Neural progenitor cell (in vitro differentiated cells): ENCODE data around the gene CHST3.

Experiments
- CTCF ChIP-seq: fragments of 200-600 bp; sonication (generic); IDR thresholded peaks from 2 replicates; pipeline ENCODE4 v1.5.1; 2017; ENCODE audit warnings: antibody characterized with exemption, mild to moderate bottlenecking
- EZH2 ChIP-seq: fragments of 200-600 bp; sonication (generic); IDR thresholded peaks from 2 replicates; pipeline ENCODE4 v1.6.1; 2017; ENCODE audit warnings: antibody characterized with exemption, mild to moderate bottlenecking, moderate library complexity

- TF ChIP-seq CTCF (no peak), EZH2 (no peak)
Measured at GRCh38 chr10:71982269-71983178, 18.3 kb downstream of the CHST3 start.
